Neural progenitor cell (in vitro differentiated cells): ENCODE measurements around the gene BCL7A. TPM values are rescaled to one million over a fixed set of nuclear protein-coding genes. Genes with fewer than 3 reads are reported as not detected.
A peak's percentile ranks its signal among the peaks of the same experiment; 100 is the strongest.

Experiments
- DNase-seq: peaks from one replicate; pipeline ENCODE4 v3.0.0-alpha.2; 2016; ENCODE audit warnings: low spot score
- H2AFZ ChIP-seq: fragments of 200-600 bp; sonication (generic); replicated peaks from 2 replicates; pipeline ENCODE4 v1.6.1; 2016; ENCODE audit warnings: antibody characterized with exemption
- H3F3A ChIP-seq: fragments of 200-600 bp; sonication (generic); 2 replicates; pipeline ENCODE4 v1.6.1; 2016; ENCODE audit warnings: antibody characterized with exemption, low read depth
- H3K27ac ChIP-seq: fragments of 200-600 bp; sonication (generic); 2 replicates; pipeline ENCODE4 v1.5.1; 2016; ENCODE audit warnings: mild to moderate bottlenecking
- H3K27me3 ChIP-seq: fragments of 200-600 bp; sonication (generic); 2 replicates; pipeline ENCODE4 v1.6.1; 2016; ENCODE audit warnings: mild to moderate bottlenecking, moderate library complexity
- H3K36me3 ChIP-seq: fragments of 200-600 bp; sonication (generic); 2 replicates; pipeline ENCODE4 v1.5.1; 2016
- H3K4me1 ChIP-seq: fragments of 200-600 bp; sonication (generic); 2 replicates; pipeline ENCODE4 v1.6.1; 2016; ENCODE audit warnings: mixed run types
- H3K4me2 ChIP-seq: fragments of 200-600 bp; sonication (generic); 2 replicates; pipeline ENCODE4 v1.6.1; 2016
- H3K4me3 ChIP-seq: fragments of 200-600 bp; sonication (generic); 2 replicates; pipeline ENCODE4 v1.5.1; 2016
- H3K79me2 ChIP-seq: fragments of 200-600 bp; sonication (generic); 2 replicates; pipeline ENCODE4 v1.6.1; 2016; ENCODE audit warnings: low read depth
- H3K9ac ChIP-seq: fragments of 200-600 bp; sonication (generic); 2 replicates; pipeline ENCODE4 v1.6.1; 2016
- H3K9me3 ChIP-seq: fragments of 200-600 bp; sonication (generic); 2 replicates; pipeline ENCODE4 v1.5.1; 2016; ENCODE audit warnings: low read depth
- H4K20me1 ChIP-seq: fragments of 200-600 bp; sonication (generic); 2 replicates; pipeline ENCODE4 v1.6.1; 2016; ENCODE audit warnings: low read depth
- H3K27ac Mint-ChIP-seq: 3 replicates; pipeline ENCODE4 v1.8.0; 2021; ENCODE audit warnings: mixed read lengths
- H3K27me3 Mint-ChIP-seq: 2 replicates; pipeline ENCODE4 v1.8.0; 2022; ENCODE audit warnings: low read depth, mild to moderate bottlenecking, inconsistent platforms, moderate library complexity, mixed read lengths; ENCODE audit not compliant: insufficient read depth
- H3K36me3 Mint-ChIP-seq: 3 replicates; pipeline ENCODE4 v1.8.0; 2021; ENCODE audit warnings: mixed read lengths
- H3K4me1 Mint-ChIP-seq: 3 replicates; pipeline ENCODE4 v1.8.0; 2021; ENCODE audit warnings: mixed read lengths
- H3K4me3 Mint-ChIP-seq: 3 replicates; pipeline ENCODE4 v1.8.0; 2021; ENCODE audit warnings: mild to moderate bottlenecking, moderate library complexity, mixed read lengths
- H3K9me3 Mint-ChIP-seq: 3 replicates; pipeline ENCODE4 v1.8.0; 2020; ENCODE audit warnings: mixed read lengths
- EZH2 ChIP-seq: fragments of 200-600 bp; sonication (generic); IDR thresholded peaks from 2 replicates; pipeline ENCODE4 v1.6.1; 2017; ENCODE audit warnings: antibody characterized with exemption, mild to moderate bottlenecking, moderate library complexity
- EZH2phosphoT487 ChIP-seq: fragments of 200-600 bp; sonication (generic); IDR thresholded peaks from 2 replicates; pipeline ENCODE4 v1.6.1; 2017; ENCODE audit warnings: antibody characterized with exemption
- total RNA-seq: library from RNA; depleted of rRNA; stranded (reverse); fragments of >200 nt; gene quantifications from 2 replicates; pipeline ENCODE4 v1.2.3, GENCODE V29; 2015; ENCODE audit warnings: low replicate concordance
- TF ChIP-seq, protein P1 (sequence below): fragments of 200-600 bp; sonication (generic); IDR thresholded peaks from 2 replicates; pipeline ENCODE4 v1.5.1; 2017; ENCODE audit warnings: antibody characterized with exemption, mild to moderate bottlenecking

BCL7A gene
- total RNA-seq, 1 donor from 2014 or later: 22.1 TPM

DNA sequence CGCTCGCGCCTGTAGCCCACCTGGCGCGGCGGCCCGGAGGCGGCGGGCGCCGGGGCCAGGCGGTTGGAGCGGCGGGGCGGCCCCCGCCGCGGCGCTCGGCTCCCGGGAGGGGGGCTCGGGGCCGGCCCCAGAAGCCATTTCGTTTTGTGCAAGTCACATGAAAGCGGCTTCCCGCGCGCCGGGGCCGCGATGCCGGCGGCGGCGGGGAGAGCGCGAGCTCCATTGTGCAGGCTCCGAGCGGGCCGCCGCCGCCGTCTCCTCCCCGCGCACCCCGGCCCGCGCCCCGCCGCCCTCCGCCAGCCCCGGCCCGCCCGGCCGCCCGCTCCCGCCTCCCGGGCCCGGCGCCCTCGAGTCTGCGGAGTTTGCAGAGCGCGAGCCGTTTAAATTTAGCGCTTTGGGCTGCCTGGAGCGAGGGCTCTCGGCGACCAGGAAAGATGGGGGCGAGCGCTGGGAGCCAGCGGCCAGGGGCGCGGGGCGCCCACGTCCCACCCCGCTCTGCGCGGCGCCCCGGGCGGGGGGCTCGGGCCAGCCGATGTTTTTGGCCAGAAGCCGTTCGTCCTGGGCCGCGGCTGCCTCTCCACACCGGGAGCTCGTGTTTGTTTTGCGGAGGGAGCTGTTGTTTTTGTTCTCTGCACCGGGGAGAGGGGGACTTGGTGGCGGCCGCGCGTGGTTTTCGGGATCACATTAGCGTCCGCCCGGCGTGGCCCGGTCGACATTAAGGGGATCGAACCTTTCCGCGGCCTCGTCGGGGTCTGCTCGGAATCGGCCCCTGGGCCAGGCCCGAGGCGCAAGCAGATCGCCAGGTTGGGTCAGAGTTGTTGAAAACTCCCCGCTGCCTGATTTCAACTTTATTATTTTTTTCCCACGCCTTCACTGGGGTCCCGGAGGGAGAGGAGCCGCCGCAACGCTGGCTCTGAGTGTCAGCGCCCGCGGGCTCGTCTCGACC, 982 bp downstream of the BCL7A start:
- Histone ChIP-seq H3K27ac (no peak overlapping the region), H3K4me3 (peak overlapping the region; percentile 96), H3K9me3 (no peaks in the 10 kb centered on the region), H3K27me3 (peaks cover 16% of the 10 kb centered on the region), H3K4me1 (peaks cover 17% of the 10 kb centered on the region), H3K4me2 (peak overlapping the region; percentile 100), H4K20me1 (peaks cover 47% of the 10 kb centered on the region), H3K36me3 (no peaks in the 10 kb centered on the region), H3K79me2 (peaks cover 64% of the 10 kb centered on the region), H3K9ac (peak overlapping the region; percentile 72), H3F3A (peaks cover 10% of the 10 kb centered on the region), H2AFZ (peak overlapping the region; percentile 50)
- peak; percentile 79 for DNase-seq
- peaks cover 6% of the 10 kb centered on the region for H3K36me3 Mint-ChIP-seq
- TF ChIP-seq EZH2phosphoT487: no peak
- TF ChIP-seq EZH2: no peak
- TF ChIP-seq, protein P1, sequence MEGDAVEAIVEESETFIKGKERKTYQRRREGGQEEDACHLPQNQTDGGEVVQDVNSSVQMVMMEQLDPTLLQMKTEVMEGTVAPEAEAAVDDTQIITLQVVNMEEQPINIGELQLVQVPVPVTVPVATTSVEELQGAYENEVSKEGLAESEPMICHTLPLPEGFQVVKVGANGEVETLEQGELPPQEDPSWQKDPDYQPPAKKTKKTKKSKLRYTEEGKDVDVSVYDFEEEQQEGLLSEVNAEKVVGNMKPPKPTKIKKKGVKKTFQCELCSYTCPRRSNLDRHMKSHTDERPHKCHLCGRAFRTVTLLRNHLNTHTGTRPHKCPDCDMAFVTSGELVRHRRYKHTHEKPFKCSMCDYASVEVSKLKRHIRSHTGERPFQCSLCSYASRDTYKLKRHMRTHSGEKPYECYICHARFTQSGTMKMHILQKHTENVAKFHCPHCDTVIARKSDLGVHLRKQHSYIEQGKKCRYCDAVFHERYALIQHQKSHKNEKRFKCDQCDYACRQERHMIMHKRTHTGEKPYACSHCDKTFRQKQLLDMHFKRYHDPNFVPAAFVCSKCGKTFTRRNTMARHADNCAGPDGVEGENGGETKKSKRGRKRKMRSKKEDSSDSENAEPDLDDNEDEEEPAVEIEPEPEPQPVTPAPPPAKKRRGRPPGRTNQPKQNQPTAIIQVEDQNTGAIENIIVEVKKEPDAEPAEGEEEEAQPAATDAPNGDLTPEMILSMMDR: no peak
- H3K4me1 Mint-ChIP-seq: peaks cover 15% of the 10 kb centered on the region
- peak overlapping the region; percentile 89 for H3K27ac Mint-ChIP-seq
- peak overlapping the region; percentile 95 for H3K4me3 Mint-ChIP-seq
- peaks cover 20% of the 10 kb centered on the region for H3K27me3 Mint-ChIP-seq
- peaks cover 25% of the 10 kb centered on the region for H3K9me3 Mint-ChIP-seq

DNA sequence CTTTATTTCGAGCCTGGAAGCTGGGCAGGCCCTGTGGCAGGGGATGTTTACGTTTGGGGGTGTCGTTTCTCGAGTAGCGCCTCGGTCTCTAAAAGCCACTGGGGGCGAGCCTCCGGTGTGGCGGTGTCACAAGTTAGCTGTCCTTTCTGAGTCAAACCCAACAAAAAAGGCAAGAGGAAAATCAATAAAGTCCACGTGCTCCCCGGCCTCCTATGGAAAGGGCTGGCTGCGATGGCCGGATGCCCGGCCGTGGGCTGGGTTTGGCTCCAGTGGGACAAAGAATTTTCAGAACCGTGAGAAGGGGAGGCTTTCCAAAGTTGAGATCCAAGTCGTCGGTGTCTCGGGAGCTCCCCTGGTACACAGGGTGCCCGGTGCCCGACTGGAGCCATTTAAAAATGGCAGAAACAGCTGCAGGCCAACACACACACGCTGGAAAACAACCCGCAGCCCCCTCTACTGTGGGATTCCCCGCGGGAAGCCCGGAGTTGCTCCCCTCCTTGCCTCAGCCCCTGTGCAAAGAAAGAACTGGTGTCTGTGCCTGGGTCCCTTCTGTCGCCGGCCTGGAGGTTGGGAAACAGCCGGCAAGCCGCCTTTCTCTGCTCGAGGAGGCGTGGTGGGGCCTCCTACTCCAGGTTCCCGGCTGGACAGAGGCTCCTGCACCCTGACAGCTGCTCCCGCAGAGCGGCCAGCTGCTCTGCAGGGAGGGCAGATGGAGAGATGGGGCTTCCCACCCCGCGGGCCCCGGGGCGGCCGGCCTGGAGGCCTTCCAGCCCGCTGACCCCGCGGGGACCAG, 1.9 kb downstream of the BCL7A start:
- Histone ChIP-seq H3K9me3 (no peaks in the 10 kb centered on the region), H2AFZ (no peak overlapping the region), H3K79me2 (peaks cover 73% of the 10 kb centered on the region), H4K20me1 (peaks cover 55% of the 10 kb centered on the region), H3K4me1 (peaks cover 17% of the 10 kb centered on the region), H3K27ac (no peak overlapping the region), H3K27me3 (peaks cover 16% of the 10 kb centered on the region), H3K4me2 (peak overlapping the region; percentile 100), H3F3A (peaks cover 10% of the 10 kb centered on the region), H3K9ac (peak overlapping the region; percentile 72), H3K4me3 (peak overlapping the region; percentile 96), H3K36me3 (no peaks in the 10 kb centered on the region)
- Mint-ChIP-seq H3K27me3 (peaks cover 17% of the 10 kb centered on the region), H3K4me3 (peak overlapping the region; percentile 95), H3K4me1 (peaks cover 16% of the 10 kb centered on the region), H3K27ac (peak overlapping the region; percentile 89), H3K9me3 (peaks cover 18% of the 10 kb centered on the region), H3K36me3 (peaks cover 6% of the 10 kb centered on the region)
- TF ChIP-seq, protein P1: no peak
- no peak for TF ChIP-seq EZH2
- no peak for TF ChIP-seq EZH2phosphoT487
- DNase-seq: peak; percentile 59

DNA sequence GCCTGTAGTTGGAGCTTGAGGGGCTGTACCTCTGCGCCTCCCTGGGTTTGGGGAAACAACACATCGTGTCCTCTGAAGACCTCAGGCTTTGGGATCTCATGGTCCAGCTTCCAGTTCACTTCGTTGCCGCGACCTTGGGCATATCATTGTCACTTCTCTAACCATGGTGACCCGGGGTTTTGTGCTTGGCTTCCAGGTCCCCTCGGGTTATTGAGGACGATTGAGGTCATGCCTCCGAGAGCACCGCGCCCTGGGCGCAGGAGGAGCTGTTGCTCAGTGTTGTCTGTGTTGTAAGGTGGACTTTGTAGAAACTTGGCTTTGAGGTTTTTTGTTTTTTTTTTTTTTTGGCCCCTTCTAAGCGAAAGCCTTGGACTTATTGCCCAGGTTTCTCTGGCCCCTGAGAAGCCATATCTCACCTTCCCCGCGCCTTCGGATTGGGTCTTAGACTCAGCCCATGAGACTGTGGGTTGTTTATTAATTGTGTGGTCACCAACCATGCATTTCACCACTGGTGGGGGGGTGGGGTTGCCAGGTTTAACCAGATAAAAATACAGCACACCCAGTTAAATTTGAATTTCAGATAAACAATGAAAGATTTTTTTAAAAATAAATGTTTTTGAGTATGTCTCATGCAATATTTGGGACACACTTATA, 2.6 kb downstream of the BCL7A start:
- Mint-ChIP-seq H3K4me3 (peak overlapping the region; percentile 76), H3K27ac (no peak overlapping the region), H3K36me3 (peaks cover 6% of the 10 kb centered on the region), H3K4me1 (peaks cover 23% of the 10 kb centered on the region), H3K27me3 (peaks cover 14% of the 10 kb centered on the region), H3K9me3 (peaks cover 13% of the 10 kb centered on the region)
- Histone ChIP-seq H3K27ac (no peak overlapping the region), H3F3A (peaks cover 10% of the 10 kb centered on the region), H2AFZ (no peak overlapping the region), H4K20me1 (peaks cover 63% of the 10 kb centered on the region), H3K4me2 (peak overlapping the region; percentile 100), H3K4me3 (peak overlapping the region; percentile 96), H3K9me3 (no peaks in the 10 kb centered on the region), H3K27me3 (peaks cover 16% of the 10 kb centered on the region), H3K79me2 (peaks cover 80% of the 10 kb centered on the region), H3K9ac (no peak overlapping the region), H3K4me1 (peaks cover 17% of the 10 kb centered on the region), H3K36me3 (no peaks in the 10 kb centered on the region)
- TF ChIP-seq, protein P1: no peak
- DNase-seq: no peak
